Upper lobe of left lung (tissue), 4 donors: ENCODE results near the gene SPSB1.

Experiments
- CTCF ChIP-seq, 6 experiments: fragments of 450-650 bp in 4 of 6; fragments of 200-600 bp in 2 of 6; sonication (generic) in 2 of 6; IDR thresholded peaks; one replicate each; pipeline ENCODE4 v1.5.1; 2016 to 2019; ENCODE audit warnings: antibody characterized with exemption in 6 of 6
- POLR2AphosphoS5 ChIP-seq, 2 donors: sonication (generic); formaldehyde crosslinking; IDR thresholded peaks; one replicate each; pipeline ENCODE4 v1.5.1; 2017; ENCODE audit warnings: antibody characterized with exemption in 2 of 2

GRCh38 chr1:9279172-9279840, 13.4 kb upstream of the SPSB1 start:
- TF ChIP-seq CTCF (IDR thresholded peaks at IDR 0.05): no peak
- no peak for TF ChIP-seq POLR2AphosphoS5 (IDR thresholded peaks at IDR 0.05)
